NK-92 treated with Interleukin-12 subunit alpha and Interleukin-12 subunit beta, amount 100 ng/mL, for 24 hours (cell line): Measurements from ENCODE around the gene SCN11A.

Source experiments
- DNase-seq: peaks from one replicate; lab custom pipeline; 2025; lab: John Stamatoyannopoulos, UW

SCN11A gene

GRCh38 chr3:39051649-39052561 lies at the start of gene SCN11A, which contains the start of gene WDR48:
Gene SCN11A (minus strand): TSS chr3:39051944. CDS start chr3:38950362, 101,582 bp downstream.
Gene WDR48 (plus strand): TSS chr3:39052016. CDS start chr3:39052026, 10 bp downstream.
- peak; percentile 68 for DNase-seq

- no peak for DNase-seq
Observed at GRCh38 chr3:39101022-39101689, 49.4 kb upstream of the SCN11A start.

- DNase-seq, result no peak
Observed at GRCh38 chr3:39100500-39100886, 48.7 kb upstream of the SCN11A start.

GRCh38 chr3:39099738-39100499 lies 48.2 kb upstream of the SCN11A start:
- no peak for DNase-seq

GRCh38 chr3:39099242-39099641 lies 47.5 kb upstream of the SCN11A start:
- DNase-seq, result no peak

GRCh38 chr3:39098473-39099000 lies 46.8 kb upstream of the SCN11A start:
- no peak for DNase-seq

- DNase-seq, result no peak
Observed at GRCh38 chr3:39097716-39098472, 46.1 kb upstream of the SCN11A start.

- no peak for DNase-seq
Observed at GRCh38 chr3:39096775-39097174, 45.0 kb upstream of the SCN11A start.

- DNase-seq, result no peak
Observed at GRCh38 chr3:39095778-39096177, 44.0 kb upstream of the SCN11A start.

- DNase-seq, result no peak
Observed at GRCh38 chr3:39094851-39095677, 43.3 kb upstream of the SCN11A start.

GRCh38 chr3:39090922-39091321 lies 39.2 kb upstream of the SCN11A start:
- DNase-seq, result no peak

GRCh38 chr3:39088889-39089288 lies 37.1 kb upstream of the SCN11A start:
- no peak for DNase-seq

GRCh38 chr3:39088456-39088855 lies 36.7 kb upstream of the SCN11A start:
- DNase-seq, result no peak

- no peak for DNase-seq
Observed at GRCh38 chr3:39086144-39086543, 34.4 kb upstream of the SCN11A start.

GRCh38 chr3:39082666-39083313 lies 31.0 kb upstream of the SCN11A start:
- DNase-seq, result no peak

GRCh38 chr3:39080026-39080425 lies 28.3 kb upstream of the SCN11A start:
- DNase-seq, result no peak

GRCh38 chr3:39079530-39079929 lies 27.8 kb upstream of the SCN11A start:
- no peak for DNase-seq

GRCh38 chr3:39075910-39076309 lies 24.2 kb upstream of the SCN11A start:
- DNase-seq, result no peak

- no peak for DNase-seq
Observed at GRCh38 chr3:39068556-39068955, 16.8 kb upstream of the SCN11A start.

- DNase-seq, result no peak
Observed at GRCh38 chr3:39067286-39067685, 15.5 kb upstream of the SCN11A start.
